Mesenchymal stem cell (in vitro differentiated cells and primary cell): ENCODE data around the gene DCST1.

Experiments used
- DNase-seq: peaks from one replicate; pipeline ENCODE4 v3.0.0-alpha.2; 2013
- H2AFZ ChIP-seq: one replicate; pipeline ENCODE4 v1.6.1; 2013; ENCODE audit warnings: low read depth, mild to moderate bottlenecking, control low read depth, inconsistent platforms, low read length, moderate library complexity
- H2AK5ac ChIP-seq: 2 replicates; pipeline ENCODE4 v1.6.1; 2013; ENCODE audit warnings: low read length, moderate library complexity, mild to moderate bottlenecking, inconsistent platforms; ENCODE audit not compliant: severe bottlenecking
- H2BK120ac ChIP-seq: one replicate; pipeline ENCODE4 v1.6.1; 2013; ENCODE audit warnings: low read depth, mild to moderate bottlenecking, inconsistent platforms, low read length, moderate library complexity
- H2BK12ac ChIP-seq, 2 experiments: one replicate each; pipeline ENCODE4 v1.6.1; 2013; ENCODE audit warnings: inconsistent platforms in 2 of 2, low read length in 2 of 2, mild to moderate bottlenecking in 2 of 2, moderate library complexity in 2 of 2, control low read depth in 1 of 2
- H2BK15ac ChIP-seq: one replicate; pipeline ENCODE4 v1.6.1; 2013; ENCODE audit warnings: mild to moderate bottlenecking, low read depth, inconsistent platforms; ENCODE audit not compliant: poor library complexity, severe bottlenecking
- H2BK5ac ChIP-seq: 2 replicates; pipeline ENCODE4 v1.6.1; 2013; ENCODE audit warnings: low read depth, mild to moderate bottlenecking, low read length, control low read depth, inconsistent platforms; ENCODE audit not compliant: poor library complexity, severe bottlenecking
- H3K14ac ChIP-seq, 2 experiments: one replicate each; pipeline ENCODE4 v1.6.1; 2013; ENCODE audit warnings: inconsistent platforms in 2 of 2, low read length in 2 of 2, control low read depth in 1 of 2, mild to moderate bottlenecking in 1 of 2, moderate library complexity in 1 of 2
- H3K18ac ChIP-seq, 2 experiments: one replicate each; pipeline ENCODE4 v1.6.1; 2013; ENCODE audit warnings: inconsistent platforms in 2 of 2, low read length in 2 of 2, control low read depth in 1 of 2, low read depth in 1 of 2, mild to moderate bottlenecking in 1 of 2
- H3K23ac ChIP-seq, 2 experiments: one replicate each; pipeline ENCODE4 v1.6.1; 2013; ENCODE audit warnings: inconsistent platforms in 2 of 2, low read length in 2 of 2, mild to moderate bottlenecking in 2 of 2, moderate library complexity in 2 of 2, control low read depth in 1 of 2
- H3K27ac ChIP-seq: 2 replicates; pipeline ENCODE4 v1.5.1; 2013; ENCODE audit warnings: mild to moderate bottlenecking, moderate library complexity, low read length, control low read depth, inconsistent platforms; ENCODE audit not compliant: poor library complexity, severe bottlenecking
- H3K27me3 ChIP-seq, 2 experiments: 2 replicates each; pipeline versions ENCODE4 v1.6.1 to v1.7.0; 2013; ENCODE audit warnings: low read length in 2 of 2, mild to moderate bottlenecking in 2 of 2, moderate library complexity in 2 of 2, control low read depth in 1 of 2, inconsistent platforms in 1 of 2; ENCODE audit not compliant: control insufficient read depth in 1 of 2, insufficient read depth in 1 of 2
- H3K36me3 ChIP-seq, 2 experiments: 2 replicates each; pipeline versions ENCODE4 v1.6.1 to v1.7.0; 2013; ENCODE audit warnings: low read length in 2 of 2, control low read depth in 1 of 2, inconsistent platforms in 1 of 2, low read depth in 1 of 2, mild to moderate bottlenecking in 1 of 2; ENCODE audit not compliant: insufficient read depth in 2 of 2, control insufficient read depth in 1 of 2
- H3K4ac ChIP-seq, 2 experiments: one replicate each; pipeline ENCODE4 v1.6.1; 2013; ENCODE audit warnings: inconsistent platforms in 2 of 2, low read length in 2 of 2, mild to moderate bottlenecking in 2 of 2, moderate library complexity in 2 of 2, control low read depth in 1 of 2, low read depth in 1 of 2
- H3K4me1 ChIP-seq: 2 replicates; pipeline ENCODE4 v1.6.1; 2013; ENCODE audit warnings: low read depth, low read length, control low read depth; ENCODE audit not compliant: control insufficient read depth, insufficient read depth
- H3K4me2 ChIP-seq: 2 replicates; pipeline ENCODE4 v1.6.1; 2013; ENCODE audit warnings: low read length, mild to moderate bottlenecking, inconsistent platforms; ENCODE audit not compliant: poor library complexity, severe bottlenecking
- H3K4me3 ChIP-seq, 2 experiments: 2 replicates each; pipeline versions ENCODE4 v1.5.1 to v1.7.0; 2013; ENCODE audit warnings: low read length in 2 of 2, mild to moderate bottlenecking in 2 of 2, control low read depth in 1 of 2, low read depth in 1 of 2; ENCODE audit not compliant: insufficient read depth in 1 of 2
- H3K79me1 ChIP-seq: replicated peaks from 2 replicates; pipeline ENCODE4 v1.6.1; 2013; ENCODE audit warnings: mild to moderate bottlenecking, control low read depth, low read length, inconsistent platforms; ENCODE audit not compliant: poor library complexity, severe bottlenecking
- H3K9ac ChIP-seq: 2 replicates; pipeline ENCODE4 v1.7.0; 2013; ENCODE audit warnings: mild to moderate bottlenecking, low read length, moderate library complexity
- H3K9me3 ChIP-seq: 2 replicates; pipeline ENCODE4 v1.7.0; 2013; ENCODE audit warnings: mild to moderate bottlenecking, low read length; ENCODE audit not compliant: control insufficient read depth
- H4K8ac ChIP-seq: one replicate; pipeline ENCODE4 v1.6.1; 2013; ENCODE audit warnings: inconsistent platforms, mild to moderate bottlenecking, low read length, moderate library complexity
- H4K91ac ChIP-seq: one replicate; pipeline ENCODE4 v1.6.1; 2013; ENCODE audit warnings: mild to moderate bottlenecking, low read length, inconsistent platforms
- WGBS: methylation state at CpG from one replicate; pipeline ENCODE4 v1.1.7; 2013; ENCODE audit warnings: mixed read lengths; 5-methylcytosine and 5-hydroxymethylcytosine counted together

DCST1 gene

DNA sequence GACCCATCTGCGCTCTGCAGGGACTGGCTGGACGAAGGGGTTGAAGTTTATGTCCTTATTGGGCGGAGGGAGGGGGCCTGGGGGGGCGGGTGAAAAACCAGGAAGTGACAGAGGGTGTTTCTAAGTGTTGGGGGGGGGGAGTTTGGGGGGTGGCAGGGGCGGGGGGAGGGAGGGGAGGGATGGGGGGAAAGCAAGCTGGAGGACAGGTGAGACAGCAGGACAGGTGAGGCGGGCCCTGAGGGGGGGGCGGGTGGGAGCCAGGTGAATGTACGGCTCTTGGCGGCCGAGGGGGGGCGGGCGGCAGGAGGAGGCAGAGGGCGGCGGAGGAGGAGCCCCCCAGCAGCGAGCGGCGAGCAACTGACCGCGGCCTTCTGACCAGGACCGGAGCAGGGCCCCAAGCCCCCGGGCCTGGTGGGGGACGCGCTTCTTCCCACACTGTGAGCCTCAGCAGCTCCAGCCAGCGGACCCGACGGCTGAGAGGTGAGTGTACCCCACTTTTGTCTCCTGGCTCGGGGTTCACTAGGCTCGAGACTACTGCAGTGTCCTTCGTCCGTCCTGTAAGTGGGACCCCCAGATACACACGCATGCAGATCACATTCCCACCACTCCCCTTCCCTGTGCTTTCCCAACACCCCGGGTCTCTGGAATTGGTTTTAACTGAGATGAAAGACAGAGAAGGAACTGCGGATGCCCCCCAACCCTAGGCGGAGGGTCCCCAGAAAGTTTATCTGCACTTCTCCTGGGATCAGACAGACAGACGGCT, 31.0 kb upstream of the DCST1 start, which contains the start of gene ZBTB7B:
Gene ZBTB7B, plus strand, starts transcription at position 339 of the 763 bp plus-strand sequence. CDS start 11,859 bp downstream, outside the sequence.
- DNase-seq, result peak; percentile 66
- H2BK15ac ChIP-seq, result peak within 1 kb of the TSS; percentile 93

DNA sequence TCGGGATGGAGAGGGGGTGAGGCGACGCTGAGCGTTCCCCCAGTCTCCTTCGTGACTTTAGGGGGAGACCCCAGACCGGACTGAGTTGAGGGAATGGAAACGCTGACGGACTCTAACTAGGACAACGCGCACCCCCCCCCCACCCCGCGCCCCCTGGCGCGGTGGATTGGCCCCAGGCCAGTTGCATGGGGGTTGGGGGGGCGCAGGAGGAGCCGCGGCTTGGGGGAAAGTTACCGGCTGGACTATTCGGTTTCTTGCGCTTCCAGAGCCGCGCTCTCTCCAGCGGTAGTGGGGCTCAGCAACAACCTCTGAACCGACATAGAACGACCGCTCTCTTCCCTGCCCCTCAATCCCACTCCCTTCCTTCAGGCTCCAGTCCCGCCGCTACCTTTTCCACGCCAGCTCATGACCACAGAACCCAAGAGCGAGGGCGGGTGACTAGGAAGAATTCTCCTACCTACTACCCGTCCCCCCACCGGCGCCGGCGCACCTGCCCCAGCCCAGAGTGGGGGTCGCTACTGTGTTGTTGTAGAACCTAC, 30.3 kb upstream of the DCST1 start:
- Histone ChIP-seq H3K27me3 (no peaks in the 10 kb centered on the region), H3K4me1 (peaks cover 42% of the 10 kb centered on the region), H2AFZ (no peak overlapping the region), H3K4me2 (peak overlapping the region; percentile 62), H2BK120ac (peak overlapping the region; percentile 98), H3K4me3 (peak overlapping the region; percentile 83 to 100), H3K18ac (peak overlapping the region; percentile 88 to 98), H2BK5ac (peak overlapping the region; percentile 68), H3K79me1 (peaks cover 15% of the 10 kb centered on the region), H4K91ac (peak overlapping the region; percentile 97), H3K36me3 (peaks cover 3 to 27% of the 10 kb centered on the region in 2 experiments), H4K8ac (peak overlapping the region; percentile 91), H2BK12ac (peak overlapping the region; percentile 15 to 61), H2AK5ac (peak overlapping the region; percentile 55), H3K4ac (peak overlapping the region; percentile 85 to 89), H3K9ac (peak overlapping the region; percentile 96), H2BK15ac (peak overlapping the region; percentile 93), H3K9me3 (no peaks in the 10 kb centered on the region), H3K27ac (peak overlapping the region; percentile 87), H3K14ac (peak overlapping the region in 1 of 2 experiments; percentile 97), H3K23ac (peak overlapping the region in 1 of 2 experiments; percentile 86)
- WGBS, result under 1% methylated on average over 15 of the region's 37 CpGs
- peak; percentile 56 for DNase-seq

More for the DNA sequence above, 31.0 kb upstream of the DCST1 start, which contains the start of gene ZBTB7B:
- Histone ChIP-seq H3K79me1 (peaks cover 16% of the 10 kb centered on the region), H2AK5ac (peak within 1 kb of the TSS; percentile 55), H3K27ac (peak within 1 kb of the TSS; percentile 93), H2BK12ac (peak within 1 kb of the TSS; percentile 46 to 94), H4K91ac (peak within 1 kb of the TSS; percentile 97), H3K9me3 (no peaks in the 10 kb centered on the region), H2AFZ (no peak within 1 kb of the TSS), H3K4me1 (peaks cover 39% of the 10 kb centered on the region), H3K4ac (peak within 1 kb of the TSS; percentile 89), H4K8ac (peak within 1 kb of the TSS; percentile 94), H3K4me2 (peak within 1 kb of the TSS; percentile 93), H3K4me3 (peak within 1 kb of the TSS; percentile 83 to 100), H3K36me3 (peaks cover 3 to 21% of the 10 kb centered on the region in 2 experiments), H2BK120ac (peak within 1 kb of the TSS; percentile 98), H3K23ac (peak within 1 kb of the TSS in 1 of 2 experiments; percentile 86), H2BK5ac (peak within 1 kb of the TSS; percentile 92), H3K18ac (peak within 1 kb of the TSS; percentile 98), H3K9ac (peak within 1 kb of the TSS; percentile 96), H3K27me3 (no peaks in the 10 kb centered on the region), H3K14ac (peak within 1 kb of the TSS in 1 of 2 experiments; percentile 97)
- WGBS, result under 1% methylated on average over 19 of the region's 35 CpGs

DNA sequence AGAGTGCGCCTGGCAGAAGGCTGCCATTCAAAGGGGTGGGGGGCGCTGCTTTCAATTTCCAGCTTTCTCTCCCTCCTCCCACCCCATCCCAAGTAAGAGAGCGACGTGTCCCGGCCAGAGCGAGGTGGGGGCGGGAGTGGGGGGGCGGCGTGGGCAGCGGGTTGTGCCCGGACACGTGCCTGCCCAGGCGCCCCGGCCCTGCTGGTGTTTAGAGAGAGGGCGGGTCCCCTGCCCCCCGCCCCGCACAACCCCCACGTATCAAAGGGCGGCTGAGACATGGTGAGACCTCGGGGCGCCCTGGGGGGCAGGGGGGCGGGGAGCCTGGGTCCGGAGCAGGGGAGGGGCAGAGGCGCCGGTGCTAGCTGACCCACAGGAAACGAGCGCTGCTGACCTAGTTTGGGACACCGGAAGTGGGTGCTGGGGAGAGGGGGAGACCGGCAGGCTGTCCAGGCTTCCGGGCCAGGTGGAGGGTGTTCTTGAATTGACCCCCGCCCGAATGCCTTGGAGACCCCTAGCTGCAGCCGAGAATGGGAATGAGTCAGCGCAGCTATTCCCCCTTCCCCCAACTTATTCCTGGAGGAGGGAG, 29.8 kb upstream of the DCST1 start:
- peaks cover 42% of the 10 kb centered on the region for H3K4me1 ChIP-seq
- peak overlapping the region; percentile 55 for H2AK5ac ChIP-seq
- peak overlapping the region in 1 of 2 experiments; percentile 86 for H3K23ac ChIP-seq
- no peaks in the 10 kb centered on the region for H3K27me3 ChIP-seq
- H3K4ac ChIP-seq, result peak overlapping the region; percentile 85 to 89
- peak overlapping the region in 1 of 2 experiments; percentile 97 for H3K14ac ChIP-seq
- peak overlapping the region; percentile 97 for H4K91ac ChIP-seq
- H2AFZ ChIP-seq, result no peak overlapping the region
- peak; percentile 58 for DNase-seq
- peak overlapping the region; percentile 96 for H3K9ac ChIP-seq
- peak overlapping the region; percentile 91 for H4K8ac ChIP-seq
- no peaks in the 10 kb centered on the region for H3K9me3 ChIP-seq
- H3K4me2 ChIP-seq, result peak overlapping the region; percentile 62
- 1% methylated on average over 9 of the region's 34 CpGs for WGBS
- H3K18ac ChIP-seq, result peak overlapping the region; percentile 88 to 98
- peak overlapping the region; percentile 59 to 61 for H2BK12ac ChIP-seq
- H3K79me1 ChIP-seq, result peaks cover 19% of the 10 kb centered on the region
- H3K36me3 ChIP-seq, result peaks cover 3 to 33% of the 10 kb centered on the region in 2 experiments
- peak overlapping the region; percentile 98 for H2BK120ac ChIP-seq
- H3K27ac ChIP-seq, result peak overlapping the region; percentile 87
- peak overlapping the region; percentile 68 for H2BK5ac ChIP-seq
- H3K4me3 ChIP-seq, result peak overlapping the region; percentile 83 to 100
- H2BK15ac ChIP-seq, result peak overlapping the region; percentile 96
